Liver (tissue), 3 donors: ENCODE results near the gene HDDC2.

Experiments
- CTCF ChIP-seq: fragments of 150-350 bp; IDR thresholded peaks from 2 replicates; pipeline ENCODE4 v1.5.1; 2017; ENCODE audit warnings: improper control_type of control experiment, low read depth, low read length; ENCODE audit not compliant: missing input control
- EGR1 ChIP-seq, 2 donors: IDR thresholded peaks; 2 replicates each; pipeline ENCODE4 v1.6.1; 2016 to 2018; ENCODE audit warnings: antibody characterized with exemption in 2 of 2, low read depth in 2 of 2
- FOXA1 ChIP-seq: IDR thresholded peaks from 2 replicates; pipeline ENCODE4 v1.6.1; 2016; ENCODE audit warnings: antibody characterized with exemption
- RAD21 ChIP-seq, 2 donors: IDR thresholded peaks; 2 replicates each; pipeline ENCODE4 v1.6.1; 2016; ENCODE audit warnings: antibody characterized with exemption in 2 of 2, mild to moderate bottlenecking in 2 of 2
- REST ChIP-seq: IDR thresholded peaks from 2 replicates; pipeline ENCODE4 v1.6.1; 2016; ENCODE audit warnings: antibody characterized with exemption, mild to moderate bottlenecking
- RXRA ChIP-seq, 2 donors: IDR thresholded peaks; 2 replicates each; pipeline ENCODE4 v1.6.1; 2017 to 2018; ENCODE audit warnings: antibody characterized with exemption in 2 of 2, mild to moderate bottlenecking in 1 of 2
- TAF1 ChIP-seq: conservative IDR thresholded peaks from 2 replicates; pipeline ENCODE4 v1.6.1; 2016; ENCODE audit warnings: antibody characterized with exemption, mild to moderate bottlenecking
- YY1 ChIP-seq: IDR thresholded peaks from 2 replicates; pipeline ENCODE4 v1.6.1; 2016; ENCODE audit warnings: antibody characterized with exemption, mild to moderate bottlenecking
- ZBTB33 ChIP-seq: IDR thresholded peaks from 2 replicates; pipeline ENCODE4 v1.6.1; 2016; ENCODE audit warnings: antibody characterized with exemption
- donor health status: healthy.
- donor health status: healthy.

GRCh38 chr6:125325586-125325985 lies 23.8 kb upstream of the HDDC2 start:
- no peak for TF ChIP-seq RAD21 (IDR thresholded peaks at IDR 0.05)
- TF ChIP-seq CTCF, result no peak
- no peak for TF ChIP-seq ZBTB33
- no peak for TF ChIP-seq TAF1
- no peak for TF ChIP-seq RXRA (IDR thresholded peaks at IDR 0.05)
- no peak for TF ChIP-seq EGR1 (IDR thresholded peaks at IDR 0.05; ENCODE audit: low read depth in 2 of 2)
- TF ChIP-seq REST, result no peak
- TF ChIP-seq FOXA1, result no peak
- TF ChIP-seq YY1, result no peak
